Stomach (tissue), 9 donors: Measurements from ENCODE around the gene RBP4. TPM values are rescaled to one million over a fixed set of nuclear protein-coding genes. Genes with fewer than 3 reads are reported as not detected.
A peak's percentile ranks its signal among the peaks of the same experiment; 100 is the strongest.

Source experiments
- DNase-seq, 2 donors: peaks; one replicate each; pipeline versions ENCODE4 v3.0.0 to v3.0.0-alpha.2; 2013 to 2019
- H3K27ac ChIP-seq, 5 donors: fragments of 200-600 bp in 4 of 5; sonication (generic) in 4 of 5; one replicate each; pipeline ENCODE4 v1.5.1; 2013 to 2019; ENCODE audit warnings: mild to moderate bottlenecking in 1 of 5, moderate library complexity in 1 of 5
- H3K27me3 ChIP-seq, 3 donors: fragments of 200-600 bp; sonication (generic); one replicate each; pipeline ENCODE4 v1.5.1; 2017 to 2019; ENCODE audit warnings: mixed run types in 1 of 3
- H3K36me3 ChIP-seq, 4 donors: fragments of 200-600 bp; sonication (generic); 1 replicate in 3 of 4; 2 replicates in 1 of 4; pipeline ENCODE4 v1.5.1; 2016 to 2019
- H3K4me1 ChIP-seq, 4 donors: fragments of 200-600 bp; sonication (generic); one replicate each; pipeline ENCODE4 v1.5.1; 2016 to 2019
- H3K4me3 ChIP-seq, 4 donors: fragments of 200-600 bp; sonication (generic) in 3 of 4; one replicate each; pipeline ENCODE4 v1.5.1; 2016 to 2019; ENCODE audit warnings: mild to moderate bottlenecking in 1 of 4
- H3K9me3 ChIP-seq, 4 donors: fragments of 200-600 bp; sonication (generic); one replicate each; pipeline ENCODE4 v1.5.1; 2016 to 2019
- CTCF ChIP-seq, 7 experiments: fragments of 450-650 bp in 4 of 7; fragments of 200-600 bp in 3 of 7; sonication (generic) in 3 of 7; IDR thresholded peaks; one replicate each; pipeline ENCODE4 v1.5.1; 2016 to 2019; ENCODE audit warnings: antibody characterized with exemption in 7 of 7, control low read depth in 2 of 7, mild to moderate bottlenecking in 1 of 7
- EP300 ChIP-seq: sonication (generic); formaldehyde crosslinking; IDR thresholded peaks from one replicate; pipeline ENCODE4 v1.6.1; 2017; ENCODE audit warnings: antibody characterized with exemption
- POLR2A ChIP-seq, 4 donors: fragments of 450-650 bp; IDR thresholded peaks; one replicate each; pipeline ENCODE4 v1.6.1; 2016; ENCODE audit warnings: antibody characterized with exemption in 4 of 4, control low read depth in 2 of 4, mild to moderate bottlenecking in 1 of 4, moderate library complexity in 1 of 4
- POLR2AphosphoS5 ChIP-seq, 3 donors: sonication (generic); formaldehyde crosslinking; IDR thresholded peaks; one replicate each; pipeline ENCODE4 v1.6.1; 2016; ENCODE audit warnings: antibody characterized with exemption in 3 of 3
- WGBS, 5 donors: extraction: QIAGEN DNeasy Blood & Tissue Kit in 3 of 5; methylation state at CpG; one replicate each; pipeline versions ENCODE4 v1.1.5 to v1.1.7; 2013 to 2018; 5-methylcytosine and 5-hydroxymethylcytosine counted together
- intact Hi-C: fragments of 100-400 bp; cut with DNase I; formaldehyde crosslinking; loops from one replicate; pipeline ENCODE4 v1.15.1; 2023; ENCODE audit warnings: low total_unique reads
- polyA plus RNA-seq, 3 donors: library from polyadenylated mRNA; stranded (reverse); fragments of 200-250 nt; gene quantifications; one replicate each; pipeline ENCODE4 v1.2.3, GENCODE V29; 2013
- total RNA-seq, 5 donors: library from RNA; depleted of rRNA; stranded (reverse); fragments of >200 nt; gene quantifications; one replicate each; pipeline versions ENCODE4 v1.1.0 to v1.2.3, GENCODE V29; 2014 to 2016
- donor health status: healthy with polysubstance abuse.
- donor health status: Bipolar disorder and iron deficiency.
- donor health status: healthy.

Gene RBP4
- total and polyA plus RNA-seq, 8 donors, result 0.58 to 20.5 (median 1.1) TPM; not detected in 2

- DNase-seq, result no peak
- Histone ChIP-seq H3K27me3 (peaks cover 0 to 19% (median 0%) of the 10 kb centered on the region in 3 donors), H3K4me3 (no peak overlapping the region), H3K27ac (no peak overlapping the region), H3K4me1 (no peaks in the 10 kb centered on the region), H3K36me3 (no peaks in the 10 kb centered on the region), H3K9me3 (peaks cover 0 to 8% (median 2%) of the 10 kb centered on the region in 4 donors)
- TF ChIP-seq CTCF (IDR thresholded peaks at IDR 0.05) (no peak), POLR2A (IDR thresholded peaks at IDR 0.05) (no peak), EP300 (no peak), POLR2AphosphoS5 (IDR thresholded peaks at IDR 0.05) (no peak)
- WGBS, 5 donors, result 77 to 93% (median 88%) methylated on average over 3 of the region's 3 CpGs
- intact Hi-C loops, result no loop called here
Measured at GRCh38 chr10:93608421-93608820, 7.4 kb upstream of the RBP4 start.

GRCh38 chr10:93604146-93604545, 3.1 kb upstream of the RBP4 start:
- peaks cover 12 to 20% (median 17%) of the 10 kb centered on the region in 4 donors for H3K4me1 ChIP-seq
- H3K27me3 ChIP-seq, result peaks cover 0 to 58% (median 26%) of the 10 kb centered on the region in 3 donors
- peak in 1 of 2 donors; percentile 50 for DNase-seq
- intact Hi-C loops, result no loop called here
- no peak overlapping the region for H3K4me3 ChIP-seq
- H3K36me3 ChIP-seq, result no peaks in the 10 kb centered on the region
- TF ChIP-seq CTCF (IDR thresholded peaks at IDR 0.05) (no peak), POLR2AphosphoS5 (IDR thresholded peaks at IDR 0.05) (no peak)
- peaks cover 0 to 8% (median 2%) of the 10 kb centered on the region in 4 donors for H3K9me3 ChIP-seq
- H3K27ac ChIP-seq, result no peak overlapping the region
- WGBS, 5 donors, result 21 to 33% (median 26%) methylated on average over 2 of the region's 2 CpGs

GRCh38 chr10:93603023-93603422, 2.0 kb upstream of the RBP4 start:
- no peak for TF ChIP-seq POLR2AphosphoS5 (IDR thresholded peaks at IDR 0.05)
- no peak for TF ChIP-seq POLR2A (IDR thresholded peaks at IDR 0.05)
- no peak for TF ChIP-seq EP300
- TF ChIP-seq CTCF (IDR thresholded peaks at IDR 0.05), result no peak
- intact Hi-C loops, result no loop called here
- H3K36me3 ChIP-seq, result no peaks in the 10 kb centered on the region

GRCh38 chr10:93601774-93602162, 733 bp upstream of the RBP4 start:
- Histone ChIP-seq H3K27ac (no peak overlapping the region), H3K4me1 (peaks cover 12 to 20% (median 17%) of the 10 kb centered on the region in 4 donors), H3K36me3 (no peaks in the 10 kb centered on the region), H3K4me3 (peak overlapping the region in 3 of 4 donors; percentile 41 to 58 (median 45)), H3K27me3 (peaks cover 0 to 61% (median 26%) of the 10 kb centered on the region in 3 donors), H3K9me3 (no peaks in the 10 kb centered on the region)
- TF ChIP-seq EP300 (no peak), POLR2AphosphoS5 (IDR thresholded peaks at IDR 0.05) (no peak), CTCF (IDR thresholded peaks at IDR 0.05) (no peak), POLR2A (IDR thresholded peaks at IDR 0.05) (no peak)
- intact Hi-C loops, result no loop called here
- WGBS, 5 donors, result 3 to 10% (median 6%) methylated on average over 7 of the region's 7 CpGs
- no peak for DNase-seq

More at GRCh38 chr10:93603023-93603422, 2.0 kb upstream of the RBP4 start:
- Histone ChIP-seq H3K4me3 (no peak overlapping the region), H3K27me3 (peaks cover 0 to 61% (median 26%) of the 10 kb centered on the region in 3 donors), H3K9me3 (peaks cover 0 to 8% (median 2%) of the 10 kb centered on the region in 4 donors), H3K27ac (no peak overlapping the region), H3K4me1 (peaks cover 12 to 20% (median 17%) of the 10 kb centered on the region in 4 donors)
- DNase-seq, result no peak
- 80 to 92% (median 87%) methylated on average over 2 of the region's 2 CpGs for WGBS, 5 donors
